Heart left ventricle (tissue), 13 donors: ENCODE measurements around the gene DRD2.

Source experiments
- POLR2A ChIP-seq, 2 donors: fragments of 450-650 bp; IDR thresholded peaks; one replicate each; pipeline ENCODE4 v1.6.1; 2017; ENCODE audit warnings: antibody characterized with exemption in 2 of 2, mild to moderate bottlenecking in 2 of 2, moderate library complexity in 2 of 2
- TF ChIP-seq, protein P1 (sequence below), 12 donors: fragments of 200-600 bp; sonication (generic) in 4 of 12; IDR thresholded peaks; one replicate each; pipeline versions ENCODE4 v1.5.0 to v1.8.0; 2018 to 2022; ENCODE audit warnings: antibody characterized with exemption in 12 of 12, mild to moderate bottlenecking in 5 of 12
- donor health status: ischemic (EF 13 %, LVEDD 7.1; RV severe dilation, severe dysfunction).
- donor health status: DM: no; HTN: yes; CAD: no.
- donor health status: DM: no; HTN: no; CAD: no.
- donor health status: ischemic (EF 25% LVEDD 6.9; RV normal size, moderate dysfunction).
- donor health status: ischemic (EF 25% LVEDD 5.7; RV mildly dilated, moderate dysfunction).
- donor health status: ischemic (EF 35%, LVEDD 5.7; RV mildly dilated, moderate dysfunction).
- donor health status: nonischemic (EF 11% LVEDD 7.7; RV severe dilation, severe dysfunction).
- donor health status: DM: yes; HTN: yes; CAD: no.
- donor health status: PGD.
- donor health status: ischemic (EF 29% LVEDD 5.4; RV normal size, mild dysfunction).
- donor health status: nonischemic (EF 23%, LVEDD 6.1; RV moderate dilation, normal function).

DNA sequence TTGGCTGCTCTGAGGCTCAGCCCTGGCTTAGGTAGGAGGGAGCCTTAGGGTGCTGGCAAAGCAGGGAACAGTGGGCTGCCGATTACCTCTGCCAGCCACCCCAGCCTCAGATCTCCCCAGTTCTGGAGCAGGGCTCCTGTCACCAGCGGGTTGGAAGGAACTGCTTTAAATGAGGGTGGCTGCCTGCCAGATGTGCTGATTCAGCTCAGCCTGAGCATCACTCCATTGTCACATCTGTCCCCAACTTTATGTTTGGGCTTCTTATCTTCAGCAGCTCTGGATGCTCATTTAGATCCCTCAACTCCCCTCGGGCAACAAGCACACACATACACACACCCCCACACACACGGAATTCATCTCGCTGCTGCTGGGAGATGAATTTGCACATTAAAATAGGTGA, 104.6 kb downstream of the DRD2 start:
- TF ChIP-seq, protein P1, sequence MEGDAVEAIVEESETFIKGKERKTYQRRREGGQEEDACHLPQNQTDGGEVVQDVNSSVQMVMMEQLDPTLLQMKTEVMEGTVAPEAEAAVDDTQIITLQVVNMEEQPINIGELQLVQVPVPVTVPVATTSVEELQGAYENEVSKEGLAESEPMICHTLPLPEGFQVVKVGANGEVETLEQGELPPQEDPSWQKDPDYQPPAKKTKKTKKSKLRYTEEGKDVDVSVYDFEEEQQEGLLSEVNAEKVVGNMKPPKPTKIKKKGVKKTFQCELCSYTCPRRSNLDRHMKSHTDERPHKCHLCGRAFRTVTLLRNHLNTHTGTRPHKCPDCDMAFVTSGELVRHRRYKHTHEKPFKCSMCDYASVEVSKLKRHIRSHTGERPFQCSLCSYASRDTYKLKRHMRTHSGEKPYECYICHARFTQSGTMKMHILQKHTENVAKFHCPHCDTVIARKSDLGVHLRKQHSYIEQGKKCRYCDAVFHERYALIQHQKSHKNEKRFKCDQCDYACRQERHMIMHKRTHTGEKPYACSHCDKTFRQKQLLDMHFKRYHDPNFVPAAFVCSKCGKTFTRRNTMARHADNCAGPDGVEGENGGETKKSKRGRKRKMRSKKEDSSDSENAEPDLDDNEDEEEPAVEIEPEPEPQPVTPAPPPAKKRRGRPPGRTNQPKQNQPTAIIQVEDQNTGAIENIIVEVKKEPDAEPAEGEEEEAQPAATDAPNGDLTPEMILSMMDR (IDR thresholded peaks at IDR 0.05), result no peak
- TF ChIP-seq POLR2A (IDR thresholded peaks at IDR 0.05), result no peak
